CD8-positive, alpha-beta memory T cell (primary cell): ENCODE measurements around the gene KLF6. TPM values are rescaled to one million over a fixed set of nuclear protein-coding genes. Genes with fewer than 3 reads are reported as not detected.
A peak's percentile ranks its signal among the peaks of the same experiment; 100 is the strongest.

Experiments
- CTCF ChIA-PET: fragments of 350-600 bp; sonication (Branson Sonifier 250); formaldehyde crosslinking; loops from one replicate; lab custom pipeline; 2021; ENCODE audit warnings: antibody characterized with exemption; lab: Charles Lee
- POLR2A ChIA-PET: fragments of 350-600 bp; sonication (Branson Sonifier 250); formaldehyde crosslinking; loops from one replicate; lab custom pipeline; 2021; ENCODE audit warnings: antibody characterized with exemption; lab: Charles Lee
- DNase-seq, 5 donors: peaks; one replicate each; pipeline versions ENCODE4 v3.0.0 to v3.0.0-alpha.2; 2020 to 2022; ENCODE audit warnings: mixed read lengths in 1 of 5
- H3K27ac ChIP-seq: one replicate; pipeline ENCODE4 v1.7.0; 2013; ENCODE audit warnings: low read depth, mild to moderate bottlenecking, low read length, moderate library complexity
- H3K27me3 ChIP-seq: 2 replicates; pipeline ENCODE4 v1.7.0; 2013; ENCODE audit warnings: low read length, mild to moderate bottlenecking; ENCODE audit not compliant: insufficient read depth, poor library complexity, severe bottlenecking
- H3K36me3 ChIP-seq: 2 replicates; pipeline ENCODE4 v1.7.0; 2013; ENCODE audit warnings: mild to moderate bottlenecking, low read length, moderate library complexity; ENCODE audit not compliant: insufficient read depth
- H3K4me1 ChIP-seq: 2 replicates; pipeline ENCODE4 v1.7.0; 2013; ENCODE audit warnings: mild to moderate bottlenecking, low read length, moderate library complexity; ENCODE audit not compliant: insufficient read depth
- H3K4me3 ChIP-seq: 2 replicates; pipeline ENCODE4 v1.7.0; 2013; ENCODE audit warnings: mild to moderate bottlenecking, low read length
- H3K9me3 ChIP-seq: 2 replicates; pipeline ENCODE4 v1.7.0; 2013; ENCODE audit warnings: mild to moderate bottlenecking, low read length
- H3K27ac Mint-ChIP-seq, 8 donors: one replicate each; pipeline ENCODE4 v1.8.0; 2020 to 2021; ENCODE audit warnings: mixed read lengths in 8 of 8, mild to moderate bottlenecking in 6 of 8, inconsistent platforms in 3 of 8, moderate library complexity in 3 of 8
- H3K27me3 Mint-ChIP-seq, 2 donors: one replicate each; pipeline ENCODE4 v1.8.0; 2020 to 2021; ENCODE audit warnings: mixed read lengths in 2 of 2, mild to moderate bottlenecking in 1 of 2, moderate library complexity in 1 of 2
- H3K36me3 Mint-ChIP-seq, 3 donors: one replicate each; pipeline ENCODE4 v1.8.0; 2020 to 2021; ENCODE audit warnings: mixed read lengths in 3 of 3, inconsistent platforms in 1 of 3, mild to moderate bottlenecking in 1 of 3
- H3K4me1 Mint-ChIP-seq, 3 donors: one replicate each; pipeline ENCODE4 v1.8.0; 2020 to 2021; ENCODE audit warnings: mixed read lengths in 3 of 3, inconsistent platforms in 1 of 3, mild to moderate bottlenecking in 1 of 3
- H3K4me3 Mint-ChIP-seq, 7 donors: one replicate each; pipeline ENCODE4 v1.8.0; 2020 to 2021; ENCODE audit warnings: mixed read lengths in 7 of 7, mild to moderate bottlenecking in 6 of 7, moderate library complexity in 4 of 7, inconsistent platforms in 2 of 7
- H3K9me3 Mint-ChIP-seq, 5 donors: one replicate each; pipeline ENCODE4 v1.8.0; 2020 to 2022; ENCODE audit warnings: mixed read lengths in 5 of 5, mild to moderate bottlenecking in 3 of 5, moderate library complexity in 2 of 5, inconsistent platforms in 1 of 5
- polyA plus RNA-seq: library from polyadenylated mRNA; unstranded; fragments of 300-500 nt; fragmentation: Illumina TruSeq; gene quantifications from one replicate; pipeline ENCODE4 v1.2.3, GENCODE V29; 2021
- total RNA-seq, 2 experiments: library from RNA; stranded (reverse); gene quantifications; one replicate each; pipeline ENCODE4 v1.2.3, GENCODE V29; 2021

Gene KLF6
- total RNA-seq = 100 to 1,000 TPM; 187 to 192 TPM
- 883 TPM for polyA plus RNA-seq

GRCh38 chr10:3784510-3785250, at the start of gene KLF6:
TSS of gene KLF6 (minus strand) at chr10:3785209. CDS start at chr10:3785014, 195 bp downstream.
- ChIA-PET POLR2A (interaction anchor here (0.6 to 6.8 kb wide), 53 partner anchors 9 to 612 kb away, joined by 3 to 505 read pairs (median 5); partner anchors contain the start of gene PITRM1), CTCF (interaction anchor here (0.7 to 6.7 kb wide), 11 partner anchors 10 to 450 kb away, joined by 3 to 120 read pairs (median 5); no protein-coding TSS in a partner anchor)
- peaks cover 0 to 34% of the 10 kb centered on the region in 2 donors for H3K27me3 Mint-ChIP-seq
- H3K4me3 Mint-ChIP-seq = peak within 1 kb of the TSS; percentile 91 to 99 (median 97)
- H3K4me3 ChIP-seq = peak within 1 kb of the TSS; percentile 93
- peaks cover 34 to 62% (median 43%) of the 10 kb centered on the region in 3 donors for H3K4me1 Mint-ChIP-seq
- DNase-seq = peak in 1 of 5 donors; percentile 35
- H3K27ac Mint-ChIP-seq = peak within 1 kb of the TSS; percentile 97 to 100 (median 99)
- peak within 1 kb of the TSS; percentile 100 for H3K27ac ChIP-seq
- no peaks in the 10 kb centered on the region for H3K9me3 ChIP-seq
- H3K36me3 ChIP-seq = peaks cover 23% of the 10 kb centered on the region
- no peaks in the 10 kb centered on the region for H3K27me3 ChIP-seq
- peaks cover 27 to 57% (median 48%) of the 10 kb centered on the region in 3 donors for H3K36me3 Mint-ChIP-seq
- H3K9me3 Mint-ChIP-seq = peaks cover under 1 to 5% (median 2%) of the 10 kb centered on the region in 5 donors
- H3K4me1 ChIP-seq = peaks cover 33% of the 10 kb centered on the region

GRCh38 chr10:3834404-3834803, 49.4 kb upstream of the KLF6 start:
- Mint-ChIP-seq H3K4me1 (peaks cover 19 to 67% (median 25%) of the 10 kb centered on the region in 3 donors), H3K27me3 (no peaks in the 10 kb centered on the region), H3K9me3 (no peaks in the 10 kb centered on the region), H3K36me3 (no peaks in the 10 kb centered on the region), H3K4me3 (no peak overlapping the region), H3K27ac (peak overlapping the region in 1 of 8 donors; percentile 27)
- no peak overlapping the region for H3K4me3 ChIP-seq
- H3K36me3 ChIP-seq = no peaks in the 10 kb centered on the region
- H3K27ac ChIP-seq = no peak overlapping the region
- ChIA-PET POLR2A (no interaction called here), CTCF (no interaction called here)
- H3K27me3 ChIP-seq = no peaks in the 10 kb centered on the region
- no peaks in the 10 kb centered on the region for H3K9me3 ChIP-seq
- H3K4me1 ChIP-seq = peaks cover 8% of the 10 kb centered on the region
- no peak for DNase-seq

- POLR2A ChIA-PET = no interaction called here
- Histone ChIP-seq H3K36me3 (no peaks in the 10 kb centered on the region), H3K27ac (no peak overlapping the region), H3K27me3 (no peaks in the 10 kb centered on the region), H3K4me1 (peaks cover 17% of the 10 kb centered on the region), H3K4me3 (no peak overlapping the region), H3K9me3 (no peaks in the 10 kb centered on the region)
- Mint-ChIP-seq H3K9me3 (no peaks in the 10 kb centered on the region), H3K4me3 (no peak overlapping the region), H3K4me1 (peaks cover 33 to 81% (median 39%) of the 10 kb centered on the region in 3 donors), H3K36me3 (no peaks in the 10 kb centered on the region), H3K27ac (peak overlapping the region in 1 of 8 donors; percentile 23), H3K27me3 (no peaks in the 10 kb centered on the region)
- DNase-seq = no peak
- CTCF ChIA-PET = no interaction called here
These were observed 48.0 kb upstream of the KLF6 start for GRCh38 chr10:3833046-3833445.

- Histone ChIP-seq H3K27ac (no peak overlapping the region), H3K27me3 (no peaks in the 10 kb centered on the region), H3K9me3 (no peaks in the 10 kb centered on the region), H3K36me3 (no peaks in the 10 kb centered on the region), H3K4me1 (peaks cover 18% of the 10 kb centered on the region), H3K4me3 (no peak overlapping the region)
- Mint-ChIP-seq H3K4me3 (no peak overlapping the region), H3K9me3 (no peaks in the 10 kb centered on the region), H3K36me3 (no peaks in the 10 kb centered on the region), H3K4me1 (peaks cover 37 to 78% (median 41%) of the 10 kb centered on the region in 3 donors), H3K27me3 (no peaks in the 10 kb centered on the region), H3K27ac (peak overlapping the region in 2 of 8 donors; percentile 3 to 29)
- DNase-seq = no peak
- ChIA-PET CTCF (no interaction called here), POLR2A (interaction anchor here (0.5 to 1.3 kb wide), 3 partner anchors 21 to 646 kb away, joined by 3 to 4 read pairs (median 4); no protein-coding TSS in a partner anchor)
These were observed 47.2 kb upstream of the KLF6 start for GRCh38 chr10:3832022-3832786.

- Mint-ChIP-seq H3K9me3 (no peaks in the 10 kb centered on the region), H3K27me3 (no peaks in the 10 kb centered on the region), H3K27ac (peak overlapping the region in 2 of 8 donors; percentile 3 to 11), H3K36me3 (no peaks in the 10 kb centered on the region), H3K4me1 (peaks cover 34 to 73% (median 35%) of the 10 kb centered on the region in 3 donors), H3K4me3 (no peak overlapping the region)
- no peaks in the 10 kb centered on the region for H3K36me3 ChIP-seq
- peaks cover 18% of the 10 kb centered on the region for H3K4me1 ChIP-seq
- H3K9me3 ChIP-seq = no peaks in the 10 kb centered on the region
- no peak overlapping the region for H3K27ac ChIP-seq
- DNase-seq = no peak
- H3K27me3 ChIP-seq = no peaks in the 10 kb centered on the region
- ChIA-PET POLR2A (interaction anchor here (0.5 to 3.5 kb wide), 5 partner anchors 20 to 646 kb away, joined by 3 to 59 read pairs (median 4); partner anchors contain the start of gene KLF6), CTCF (interaction anchor here (0.8 kb wide), 1 partner anchor 10 kb away, joined by 3 read pairs; no protein-coding TSS in a partner anchor)
- H3K4me3 ChIP-seq = no peak overlapping the region
These were observed 46.6 kb upstream of the KLF6 start for GRCh38 chr10:3831608-3832007.

- Mint-ChIP-seq H3K4me3 (peak overlapping the region in 1 of 7 donors; percentile 51), H3K9me3 (no peaks in the 10 kb centered on the region), H3K4me1 (peaks cover 27 to 66% (median 28%) of the 10 kb centered on the region in 3 donors), H3K27ac (peak overlapping the region in 1 of 8 donors; percentile 64), H3K36me3 (no peaks in the 10 kb centered on the region), H3K27me3 (no peaks in the 10 kb centered on the region)
- H3K27ac ChIP-seq = no peak overlapping the region
- H3K4me3 ChIP-seq = no peak overlapping the region
- no peaks in the 10 kb centered on the region for H3K9me3 ChIP-seq
- peaks cover 17% of the 10 kb centered on the region for H3K4me1 ChIP-seq
- POLR2A ChIA-PET = interaction anchor here (0.6 to 3.5 kb wide), 3 partner anchors 19 to 47 kb away, joined by 3 to 59 read pairs (median 4); partner anchors contain the start of gene KLF6
- CTCF ChIA-PET = interaction anchor here (0.8 to 1.0 kb wide), 2 partner anchors 10 to 52 kb away, joined by 3 read pairs; no protein-coding TSS in a partner anchor
- no peaks in the 10 kb centered on the region for H3K27me3 ChIP-seq
- H3K36me3 ChIP-seq = no peaks in the 10 kb centered on the region
- DNase-seq = no peak
These were observed 45.9 kb upstream of the KLF6 start for GRCh38 chr10:3830946-3831345.

- H3K27ac Mint-ChIP-seq = peak overlapping the region; percentile 72 to 96 (median 94)
- peak overlapping the region; percentile 67 for H3K27ac ChIP-seq
- CTCF ChIA-PET = interaction anchor here (0.9 to 3.4 kb wide), 7 partner anchors 14 to 140 kb away, joined by 3 to 14 read pairs (median 4); partner anchors contain the start of gene KLF6
- no peaks in the 10 kb centered on the region for H3K27me3 Mint-ChIP-seq
- peaks cover 21 to 56% (median 22%) of the 10 kb centered on the region in 3 donors for H3K4me1 Mint-ChIP-seq
- POLR2A ChIA-PET = interaction anchor here (0.6 to 3.5 kb wide), 12 partner anchors 8 to 134 kb away, joined by 3 to 59 read pairs (median 4); partner anchors contain the start of gene KLF6
- H3K9me3 ChIP-seq = no peaks in the 10 kb centered on the region
- peak overlapping the region; percentile 75 to 88 (median 80) for H3K4me3 Mint-ChIP-seq
- H3K36me3 ChIP-seq = no peaks in the 10 kb centered on the region
- no peaks in the 10 kb centered on the region for H3K27me3 ChIP-seq
- no peaks in the 10 kb centered on the region for H3K36me3 Mint-ChIP-seq
- DNase-seq = no peak
- H3K4me3 ChIP-seq = peak overlapping the region; percentile 35
- no peaks in the 10 kb centered on the region for H3K9me3 Mint-ChIP-seq
- H3K4me1 ChIP-seq = peaks cover 15% of the 10 kb centered on the region
These were observed 44.4 kb upstream of the KLF6 start for GRCh38 chr10:3829156-3830050.
